Adrenal gland (tissue), 5 donors: ENCODE results near the gene ZFP62.

Experiments used
- CTCF ChIP-seq, 6 experiments: fragments of 450-650 bp in 4 of 6; fragments of 200-600 bp in 2 of 6; sonication (generic) in 1 of 6; IDR thresholded peaks; 1 replicate in 5 of 6; 2 replicates in 1 of 6; pipeline versions ENCODE4 v1.5.1 to v1.8.0; 2016 to 2021; ENCODE audit warnings: antibody characterized with exemption in 6 of 6, mild to moderate bottlenecking in 2 of 6, moderate library complexity in 1 of 6
- POLR2A ChIP-seq, 2 donors: fragments of 450-650 bp; IDR thresholded peaks; one replicate each; pipeline ENCODE4 v1.6.1; 2017; ENCODE audit warnings: antibody characterized with exemption in 2 of 2, mild to moderate bottlenecking in 2 of 2, moderate library complexity in 1 of 2
- donor health status: DM: no; HTN: no; CAD: no.

GRCh38 chr5:180798193-180798592, 62.9 kb downstream of the ZFP62 start:
- TF ChIP-seq CTCF (IDR thresholded peaks at IDR 0.05) (no peak), POLR2A (IDR thresholded peaks at IDR 0.05) (no peak)
